Mesodermal cell (in vitro differentiated cells): ENCODE data around the gene NAT8.
"Not testable (repeated sequence)": the region's sequence is repeated elsewhere in the genome, so short reads cannot be mapped to it uniquely, and the experiment has no call there.

Experiments used
- H3K27ac ChIP-seq: 2 replicates; pipeline ENCODE4 v1.7.0; 2013; ENCODE audit warnings: mild to moderate bottlenecking, low read depth, low read length, moderate library complexity; ENCODE audit not compliant: severe bottlenecking
- H3K36me3 ChIP-seq: 2 replicates; pipeline ENCODE4 v1.7.1; 2013; ENCODE audit warnings: mild to moderate bottlenecking, low read length, moderate library complexity; ENCODE audit not compliant: control insufficient read depth, insufficient read depth
- H3K4me1 ChIP-seq: one replicate; pipeline ENCODE4 v1.7.1; 2013; ENCODE audit warnings: mild to moderate bottlenecking, low read length; ENCODE audit not compliant: insufficient read depth, control insufficient read depth, poor library complexity, severe bottlenecking
- H3K4me3 ChIP-seq: 2 replicates; pipeline ENCODE4 v1.7.0; 2013; ENCODE audit warnings: low read length, control low read depth, mild to moderate bottlenecking; ENCODE audit not compliant: insufficient read depth, poor library complexity, severe bottlenecking; ENCODE audit errors: extremely low read depth
- H3K9me3 ChIP-seq: 2 replicates; pipeline ENCODE4 v1.7.1; 2013; ENCODE audit warnings: mild to moderate bottlenecking, low read length, moderate library complexity; ENCODE audit not compliant: control insufficient read depth
- WGBS, 2 experiments: methylation state at CpG; one replicate each; pipeline ENCODE4 v1.1.5; 2013; ENCODE audit warnings: missing lambda C conversion rate in 2 of 2; ENCODE audit not compliant: insufficient coverage in 2 of 2; 5-methylcytosine and 5-hydroxymethylcytosine counted together

Gene NAT8

DNA sequence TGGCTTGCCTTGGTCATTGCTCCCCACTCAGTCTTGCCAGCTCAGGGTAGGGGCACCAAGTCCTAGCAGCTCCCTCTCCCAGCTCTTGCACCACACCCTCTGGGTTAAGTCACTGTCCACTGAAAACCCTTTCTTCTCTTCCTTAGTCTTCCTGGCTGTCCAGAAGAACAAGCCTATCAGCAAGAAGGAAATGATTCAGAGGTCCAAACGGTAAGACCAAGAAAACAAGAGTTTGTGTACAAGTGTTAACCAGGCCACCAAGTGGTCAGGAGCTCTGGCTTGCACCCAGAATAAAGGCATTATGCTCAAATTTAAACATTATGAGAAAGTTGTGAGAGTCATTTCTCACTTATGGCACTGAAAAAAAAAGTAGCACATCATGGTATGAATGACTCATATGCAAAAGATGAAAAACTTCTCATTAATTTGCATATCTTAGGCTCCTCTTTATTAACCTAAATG, 32.5 kb upstream of the NAT8 start:
- WGBS, 2 experiments, result 86 to 100% methylated on average over 1 of the region's 1 CpG

DNA sequence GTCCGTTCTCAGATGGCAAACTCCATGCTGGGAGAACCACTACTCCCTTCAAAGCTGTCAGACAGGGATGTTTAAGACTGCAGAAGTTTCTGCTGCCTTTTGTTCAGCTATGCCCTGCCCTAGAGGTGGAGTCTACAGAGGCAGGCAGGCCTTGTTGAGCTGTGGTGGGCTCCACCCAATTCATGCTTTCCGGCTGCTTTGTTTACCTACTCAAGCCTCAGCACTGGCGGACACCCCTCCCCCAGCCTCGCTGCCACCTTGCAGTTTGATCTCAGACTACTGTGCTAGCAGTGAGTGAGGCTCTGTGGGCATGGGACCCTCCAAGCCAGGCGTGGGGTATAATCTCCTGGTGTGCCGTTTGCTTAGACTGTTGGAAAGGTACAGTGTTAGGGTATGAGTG, 27.8 kb upstream of the NAT8 start:
- H3K9me3 ChIP-seq, H3K36me3 ChIP-seq, H3K4me3 ChIP-seq, H3K27ac ChIP-seq, H3K4me1 ChIP-seq: not testable (repeated sequence)
- WGBS, 2 experiments, result 67 to 72% methylated on average over 2 to 4 of the region's 6 CpGs

More for the DNA sequence above, 32.5 kb upstream of the NAT8 start:
- H3K4me1 ChIP-seq, H3K27ac ChIP-seq, H3K36me3 ChIP-seq, H3K9me3 ChIP-seq, H3K4me3 ChIP-seq: not testable (repeated sequence)

- H3K9me3 ChIP-seq, H3K36me3 ChIP-seq, H3K27ac ChIP-seq, H3K4me1 ChIP-seq, H3K4me3 ChIP-seq: not testable (repeated sequence)
- no CpG with 5 or more reads among the region's 3 CpGs for WGBS, 2 experiments
Measured at GRCh38 chr2:73667239-73667638, 25.0 kb upstream of the NAT8 start.

DNA sequence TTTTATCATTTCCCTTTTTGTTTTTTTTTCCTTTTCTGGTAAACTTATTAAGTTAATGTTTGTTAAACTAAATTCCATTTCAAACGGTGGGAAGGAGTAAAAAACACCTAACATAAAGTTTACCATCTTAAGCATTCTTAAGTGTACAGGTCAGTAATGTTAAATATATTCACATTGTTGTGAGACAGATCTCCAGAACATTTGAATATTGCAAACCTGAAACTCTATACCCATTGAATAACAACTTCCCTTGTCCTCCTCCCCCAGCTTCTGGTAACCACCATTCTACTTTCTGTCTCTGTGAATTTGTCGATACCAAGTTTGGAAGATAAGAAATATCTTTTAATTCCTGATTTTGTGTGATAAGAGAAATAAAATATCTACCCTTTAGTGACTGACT, 12.0 kb upstream of the NAT8 start:
- no CpG with 5 or more reads among the region's 2 CpGs for WGBS, 2 experiments
- no peaks in the 10 kb centered on the region for H3K9me3 ChIP-seq
- H3K27ac ChIP-seq, result no peak overlapping the region
- H3K4me3 ChIP-seq, result no peak overlapping the region
- no peaks in the 10 kb centered on the region for H3K36me3 ChIP-seq
- no peaks in the 10 kb centered on the region for H3K4me1 ChIP-seq

GRCh38 chr2:73652348-73652747, 10.1 kb upstream of the NAT8 start:
- H3K27ac ChIP-seq, result no peak overlapping the region
- no peaks in the 10 kb centered on the region for H3K4me1 ChIP-seq
- no peaks in the 10 kb centered on the region for H3K9me3 ChIP-seq
- WGBS, 2 experiments, result 75 to 93% methylated on average over 1 to 2 of the region's 3 CpGs
- H3K4me3 ChIP-seq, result no peak overlapping the region
- no peaks in the 10 kb centered on the region for H3K36me3 ChIP-seq

GRCh38 chr2:73651591-73652230, 9.5 kb upstream of the NAT8 start:
- H3K4me1 ChIP-seq, result no peaks in the 10 kb centered on the region
- H3K36me3 ChIP-seq, result no peaks in the 10 kb centered on the region
- no peak overlapping the region for H3K4me3 ChIP-seq
- H3K9me3 ChIP-seq, result no peaks in the 10 kb centered on the region
- 73 to 83% methylated on average over 2 of the region's 6 CpGs for WGBS, 2 experiments
- H3K27ac ChIP-seq, result no peak overlapping the region

DNA sequence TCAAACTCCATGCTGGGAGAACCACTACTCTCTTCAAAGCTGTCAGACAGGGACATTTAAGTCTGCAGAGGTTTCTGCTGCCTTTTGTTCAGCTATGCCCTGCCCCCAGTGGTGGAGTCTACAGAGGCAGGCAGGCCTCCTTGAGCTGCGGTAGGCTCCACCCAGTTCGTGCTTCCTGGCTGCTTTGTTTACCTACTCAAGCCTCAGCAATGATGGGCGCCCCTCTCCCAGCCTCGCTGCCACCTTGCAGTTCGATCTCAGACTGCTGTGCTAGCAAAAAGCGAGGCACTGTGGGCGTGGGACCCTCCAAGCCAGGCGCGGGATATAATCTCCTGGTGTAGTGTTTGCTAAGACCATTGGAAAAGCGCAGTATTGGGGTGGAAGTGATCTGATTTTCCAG, 5.5 kb upstream of the NAT8 start:
- not testable (repeated sequence) for H3K4me3 ChIP-seq, H3K4me1 ChIP-seq, H3K36me3 ChIP-seq, H3K9me3 ChIP-seq, H3K27ac ChIP-seq
- WGBS, 2 experiments, result 79 to 87% methylated on average over 7 to 8 of the region's 10 CpGs

GRCh38 chr2:73641767-73642062, 507 bp downstream of the NAT8 start:
- Histone ChIP-seq H3K9me3 (peaks cover 17% of the 10 kb centered on the region), H3K27ac (no peak overlapping the region), H3K4me1 (no peaks in the 10 kb centered on the region), H3K36me3 (no peaks in the 10 kb centered on the region), H3K4me3 (no peak overlapping the region)
- WGBS, 2 experiments, result 100% methylated on average over 1 of the region's 3 CpGs

DNA sequence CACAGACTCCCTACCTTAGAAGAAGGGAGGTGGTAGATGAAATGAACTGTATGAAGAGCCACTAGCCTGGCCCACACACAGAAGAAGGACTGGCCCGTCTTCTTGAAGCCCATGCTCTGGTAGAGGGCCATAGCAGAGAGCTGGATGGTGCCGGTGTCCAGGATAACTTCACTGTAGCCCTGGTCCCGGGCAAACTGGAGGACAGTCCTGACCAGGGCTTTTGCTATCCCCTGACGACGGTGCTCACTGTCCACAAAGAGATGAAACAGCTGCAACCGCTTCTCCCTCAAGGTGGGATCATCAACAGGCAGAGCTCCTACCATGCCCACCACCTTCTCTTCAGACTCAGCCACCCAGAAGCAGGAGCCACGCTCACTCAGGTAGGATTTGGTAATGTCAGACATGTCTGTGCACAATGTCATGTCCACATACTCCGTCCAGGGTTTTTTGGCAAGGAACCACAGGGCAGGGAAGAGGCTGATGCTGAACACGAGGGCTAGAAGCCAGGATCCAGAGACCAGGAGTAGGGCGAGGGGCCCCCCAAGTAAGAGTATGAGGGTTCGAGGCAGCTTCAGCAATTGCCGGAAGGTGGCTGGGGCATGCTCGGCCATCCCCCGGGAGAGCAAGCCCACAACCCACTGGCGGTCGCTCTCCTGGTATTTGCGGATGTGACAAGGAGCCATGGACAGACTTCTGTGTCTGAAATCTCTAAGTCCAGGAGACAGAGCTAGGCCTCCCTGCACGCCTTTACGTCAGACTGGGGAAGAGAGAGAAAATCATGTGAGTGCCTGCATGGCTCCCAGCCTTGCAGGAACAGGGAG, 1.1 kb downstream of the NAT8 start:
- Histone ChIP-seq H3K36me3 (no peaks in the 10 kb centered on the region), H3K9me3 (peaks cover 17% of the 10 kb centered on the region), H3K4me1 (no peaks in the 10 kb centered on the region), H3K4me3 (no peak overlapping the region), H3K27ac (no peak overlapping the region)
- 89 to 91% methylated on average over 17 of the region's 19 CpGs for whole genome bisulfite sequencing, 2 experiments

- H3K27ac ChIP-seq, result no peak overlapping the region
- peaks cover 17% of the 10 kb centered on the region for H3K9me3 ChIP-seq
- H3K4me3 ChIP-seq, result no peak overlapping the region
- 83 to 88% methylated on average over 1 of the region's 1 CpG for WGBS, 2 experiments
- H3K36me3 ChIP-seq, result no peaks in the 10 kb centered on the region
- no peaks in the 10 kb centered on the region for H3K4me1 ChIP-seq
Measured at GRCh38 chr2:73640511-73640911, 1.7 kb downstream of the NAT8 start.

GRCh38 chr2:73638429-73638828, 3.8 kb downstream of the NAT8 start:
- WGBS, 2 experiments, result 57% methylated on average over 1 of the region's 1 CpG; no CpG with 5 or more reads in 1 of the 2 experiments
- H3K9me3 ChIP-seq, result peaks cover 17% of the 10 kb centered on the region
- no peaks in the 10 kb centered on the region for H3K36me3 ChIP-seq

More at GRCh38 chr2:73638429-73638828, 3.8 kb downstream of the NAT8 start:
- no peak overlapping the region for H3K27ac ChIP-seq
- no peaks in the 10 kb centered on the region for H3K4me1 ChIP-seq
- H3K4me3 ChIP-seq, result no peak overlapping the region
